Measurements from ENCODE around the gene NCR3LG1. TPM values are rescaled to one million over a fixed set of nuclear protein-coding genes. Genes with fewer than 3 reads are reported as not detected.

The NCR3LG1 gene, protein sequence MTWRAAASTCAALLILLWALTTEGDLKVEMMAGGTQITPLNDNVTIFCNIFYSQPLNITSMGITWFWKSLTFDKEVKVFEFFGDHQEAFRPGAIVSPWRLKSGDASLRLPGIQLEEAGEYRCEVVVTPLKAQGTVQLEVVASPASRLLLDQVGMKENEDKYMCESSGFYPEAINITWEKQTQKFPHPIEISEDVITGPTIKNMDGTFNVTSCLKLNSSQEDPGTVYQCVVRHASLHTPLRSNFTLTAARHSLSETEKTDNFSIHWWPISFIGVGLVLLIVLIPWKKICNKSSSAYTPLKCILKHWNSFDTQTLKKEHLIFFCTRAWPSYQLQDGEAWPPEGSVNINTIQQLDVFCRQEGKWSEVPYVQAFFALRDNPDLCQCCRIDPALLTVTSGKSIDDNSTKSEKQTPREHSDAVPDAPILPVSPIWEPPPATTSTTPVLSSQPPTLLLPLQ
- polyA plus RNA-seq (2014; cell fraction: cytosol; rRNA removed) = 18.4 and 24.1 TPM in 2 replicates
- polyA plus RNA-seq (2014; cell fraction: nucleus; rRNA removed) = 28.3 and 50.0 TPM in 2 replicates

DNA sequence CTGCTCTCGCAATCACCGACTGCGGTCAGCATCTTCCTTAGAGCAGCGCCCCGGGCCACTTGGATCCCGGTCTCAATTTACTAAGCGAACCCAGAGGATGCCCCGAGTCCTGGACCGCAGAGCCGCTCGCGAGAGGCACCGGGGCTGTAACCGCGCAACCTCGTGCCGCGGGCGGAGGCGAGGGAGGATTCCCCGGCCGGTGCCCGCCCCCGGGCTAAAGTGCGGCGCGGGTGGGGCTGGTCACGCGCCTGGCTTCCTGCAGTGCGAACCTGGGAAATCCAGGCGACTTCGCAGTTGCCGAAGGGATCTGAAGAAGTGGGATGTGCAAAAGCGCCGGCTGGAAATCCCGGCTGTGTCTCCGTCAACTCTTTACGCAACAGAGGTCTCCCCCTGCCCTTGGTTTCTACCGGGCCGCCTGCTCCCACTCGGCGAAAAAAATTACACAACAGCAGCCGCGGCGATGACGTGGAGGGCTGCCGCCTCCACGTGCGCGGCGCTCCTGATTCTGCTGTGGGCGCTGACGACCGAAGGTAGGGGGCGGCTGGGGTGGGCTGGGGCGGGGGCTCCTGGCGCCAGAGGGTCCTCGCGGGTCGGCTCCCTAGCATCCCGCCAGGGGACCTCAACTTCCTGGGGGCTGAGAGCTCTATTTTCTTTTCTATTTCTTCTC lies at the start of gene NCR3LG1:
TSS of gene NCR3LG1 (plus strand) at position 291 of the 667 bp plus-strand sequence. CDS start at position 461, 170 bp downstream.
- DNase-seq (ENCODE audit: low spot score) = peak; percentile 72

DNA sequence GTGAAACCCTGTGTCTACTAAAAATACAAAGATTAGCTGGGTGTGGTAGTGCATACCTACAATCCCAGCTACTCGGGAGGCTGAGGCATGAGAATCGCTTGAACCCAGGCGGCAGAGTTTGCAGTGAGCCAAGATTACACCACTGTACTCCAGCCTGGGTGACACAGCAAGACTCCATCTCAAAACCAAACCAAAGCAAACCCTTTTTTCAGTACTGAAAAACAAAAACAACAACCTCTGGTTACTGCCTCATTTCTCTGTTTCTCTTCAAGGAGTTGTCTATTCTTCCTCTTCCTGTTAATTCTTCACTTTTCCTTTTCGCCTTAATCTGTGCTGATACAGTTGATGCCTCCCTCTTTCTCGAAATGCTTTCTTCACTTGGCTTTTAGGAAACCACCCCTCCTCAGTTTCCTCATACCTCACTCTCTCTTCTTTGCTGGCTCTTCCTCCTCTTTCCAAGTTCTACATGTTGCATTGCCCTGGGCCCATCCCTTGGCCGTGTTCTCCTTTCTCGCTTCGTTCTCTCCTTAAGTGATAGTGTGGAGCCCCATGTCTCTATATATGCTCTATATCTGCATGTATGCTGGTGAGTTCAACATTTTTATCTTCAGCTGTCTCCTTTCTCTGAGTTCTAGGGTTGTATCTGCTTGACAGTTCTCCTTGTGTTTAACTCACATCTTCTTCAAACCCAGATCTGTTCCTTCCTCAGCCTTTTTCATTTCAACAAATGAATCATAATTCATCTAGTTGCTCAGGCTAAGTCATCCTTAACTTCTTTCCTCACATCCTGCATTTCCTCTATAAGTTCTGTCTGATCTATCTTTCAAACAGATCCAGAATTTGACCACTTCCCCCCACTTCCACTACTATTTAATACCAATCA lies 38.0 kb upstream of the NCR3LG1 start:
- no peak for DNase-seq (ENCODE audit: low spot score)

DNA sequence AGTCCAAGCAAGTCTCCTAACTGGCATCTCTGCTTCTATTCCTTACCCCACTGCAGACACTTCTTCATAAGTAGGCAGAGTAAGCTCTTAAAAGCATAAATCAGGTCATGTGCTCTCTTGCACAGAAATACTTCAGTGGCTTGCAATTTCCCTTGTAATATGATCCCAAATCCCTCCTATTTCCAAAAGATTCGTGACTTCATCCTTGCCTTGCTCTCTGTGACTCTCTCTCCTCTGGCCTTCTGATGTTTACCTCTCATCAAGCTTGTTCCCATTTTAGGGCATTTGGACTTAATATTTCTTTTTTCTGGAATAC lies 37.4 kb upstream of the NCR3LG1 start:
- no peak for DNase-seq (ENCODE audit: low spot score)

DNA sequence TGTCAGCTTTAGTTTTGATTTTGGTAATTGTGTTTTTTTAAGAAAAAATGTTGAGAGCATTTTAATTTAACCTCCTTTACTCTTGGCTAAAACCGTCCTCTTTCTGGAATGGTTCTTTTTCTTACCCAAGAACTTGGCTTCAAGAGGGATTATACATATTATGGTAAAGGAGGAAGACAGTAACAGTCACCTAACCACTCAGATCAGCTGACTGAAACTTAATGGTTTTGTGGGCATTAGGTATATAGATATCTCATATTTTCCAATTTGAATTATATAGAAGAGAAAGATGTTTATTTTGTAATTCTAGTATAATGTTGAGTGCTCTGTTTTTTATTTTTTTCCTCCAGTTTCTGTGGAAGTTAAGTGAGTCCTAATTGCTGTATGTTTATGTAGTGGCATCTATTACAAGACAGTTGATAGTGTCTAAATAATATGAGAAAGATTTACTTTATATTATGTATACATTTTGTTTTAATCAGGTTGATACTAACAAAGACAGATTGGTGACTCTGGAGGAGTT lies 36.6 kb upstream of the NCR3LG1 start:
- no peak for DNase-seq (ENCODE audit: low spot score)

DNA sequence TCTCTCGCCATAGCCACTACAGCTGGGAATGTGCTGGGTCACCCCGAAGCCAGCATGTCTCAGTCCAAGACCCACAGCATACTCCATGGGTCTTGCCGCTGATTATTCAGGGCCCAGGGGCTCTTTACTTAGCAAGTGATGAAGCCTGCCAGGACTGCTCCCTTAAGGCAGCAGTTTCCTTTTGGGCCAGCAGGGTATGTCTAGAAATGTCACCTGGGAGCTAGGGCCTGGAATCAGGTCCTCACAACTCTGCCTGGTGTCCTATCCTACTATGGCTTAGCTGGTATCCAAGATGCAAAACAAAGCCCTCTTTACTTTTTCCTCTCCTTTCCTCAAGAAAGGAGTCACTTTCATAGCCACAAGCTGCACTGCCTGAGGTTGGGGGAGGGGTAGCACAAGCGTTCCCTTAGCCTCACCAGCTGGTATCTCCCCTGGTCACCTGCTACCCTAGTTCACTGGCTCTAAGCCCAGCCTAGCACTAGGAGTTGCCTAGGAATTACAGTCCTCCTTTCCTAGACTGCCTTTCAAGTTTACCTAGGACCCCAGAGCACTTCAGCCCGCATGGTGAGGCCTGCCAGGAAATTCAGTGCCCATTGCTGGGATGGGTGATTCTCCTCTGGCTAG lies 22.6 kb upstream of the NCR3LG1 start:
- DNase-seq (ENCODE audit: low spot score) = no peak

DNA sequence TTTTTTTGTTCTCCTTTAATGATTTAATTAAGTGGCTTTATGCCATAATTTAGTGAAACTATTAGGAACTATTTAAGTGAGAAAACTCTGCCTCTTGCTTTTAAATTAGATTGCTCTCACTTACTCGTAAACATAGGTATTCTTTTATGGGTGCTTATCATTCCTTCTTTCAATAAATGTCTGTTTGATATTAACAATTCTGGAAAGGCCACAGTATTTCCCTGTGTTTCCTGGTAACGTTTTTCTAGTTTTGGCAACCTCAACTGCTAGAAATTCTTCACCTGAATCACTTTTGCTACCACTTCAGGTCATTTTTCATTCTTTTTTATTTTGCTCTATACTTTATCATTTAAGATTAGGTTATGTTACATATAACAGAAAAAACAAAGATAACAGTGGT lies 19.9 kb upstream of the NCR3LG1 start:
- no peak for DNase-seq (ENCODE audit: low spot score)

DNA sequence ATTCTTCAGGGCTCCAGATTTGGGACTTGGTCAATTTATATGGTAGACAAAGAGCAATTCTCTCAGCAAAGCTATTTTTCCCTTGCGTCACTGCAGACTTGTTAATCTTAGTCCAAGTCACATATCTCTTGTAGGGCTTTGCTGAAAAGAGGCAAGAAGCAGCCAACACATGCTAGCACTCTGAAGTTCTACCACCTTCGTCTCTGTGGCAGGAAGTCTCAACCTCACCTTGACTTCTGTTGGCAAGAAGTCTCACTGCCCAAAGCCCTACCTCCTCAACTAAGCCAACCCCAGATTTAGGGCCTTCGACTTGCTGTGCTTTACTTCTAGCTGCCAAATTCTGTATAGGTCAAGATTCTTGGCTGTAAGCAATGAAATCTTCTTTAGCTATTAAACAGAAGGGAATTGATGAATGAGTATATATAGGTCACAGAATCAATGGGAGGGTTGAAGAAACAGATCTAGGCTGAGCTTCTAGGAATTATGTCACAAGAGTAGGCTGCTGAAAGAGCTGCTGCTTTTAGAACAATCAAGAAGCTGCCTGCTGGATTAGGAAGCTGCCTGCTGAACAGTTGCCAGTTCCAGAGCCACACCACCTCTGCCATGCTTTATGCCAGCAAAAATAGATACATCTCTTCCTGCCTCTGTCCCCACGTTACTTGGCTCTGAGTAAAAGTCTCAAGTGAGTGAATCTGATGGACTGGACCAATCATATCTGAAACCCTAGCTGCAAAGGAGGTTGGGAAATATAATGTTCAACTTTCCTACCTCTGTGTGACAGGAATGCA lies 17.6 kb upstream of the NCR3LG1 start:
- DNase-seq (ENCODE audit: low spot score) = no peak

DNA sequence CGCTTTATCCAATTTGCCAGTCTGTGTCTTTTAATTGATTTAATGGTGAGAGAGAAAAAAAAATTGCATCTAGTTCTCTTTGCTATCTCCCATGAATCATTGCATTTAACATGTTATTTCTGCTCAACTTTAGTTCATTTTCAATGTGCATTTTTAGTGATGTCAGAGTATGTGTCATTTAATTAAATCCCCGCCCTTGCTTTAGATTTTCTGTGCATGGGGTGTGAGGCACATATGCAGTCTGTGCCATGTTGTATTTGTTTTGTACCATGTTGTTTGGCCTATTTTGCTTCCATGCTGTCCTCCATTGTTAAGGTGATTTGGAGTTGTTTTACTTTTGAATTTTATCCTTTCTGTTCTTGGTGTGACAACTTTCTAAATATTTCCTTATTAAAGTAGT lies 8.3 kb upstream of the NCR3LG1 start:
- no peak for DNase-seq (ENCODE audit: low spot score)

DNA sequence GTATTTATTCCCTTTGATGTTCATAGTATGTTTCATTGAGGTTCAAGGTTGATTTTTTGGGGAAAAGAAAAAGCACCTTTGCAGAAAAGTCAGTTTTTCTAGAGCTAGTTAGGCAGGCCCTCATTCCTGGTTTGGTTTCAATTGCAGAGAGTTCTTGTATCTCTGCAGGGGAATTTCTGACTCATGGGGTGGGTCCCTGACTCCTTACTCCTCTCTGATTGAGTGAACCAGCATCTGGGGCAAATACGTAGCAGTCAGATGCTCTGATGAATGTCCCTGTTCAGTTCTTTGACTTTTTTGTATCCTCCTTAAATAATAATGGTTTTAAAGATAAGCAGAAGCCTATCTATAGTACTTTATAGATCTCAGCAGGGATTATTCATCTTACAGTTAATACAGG lies 7.7 kb upstream of the NCR3LG1 start:
- DNase-seq (ENCODE audit: low spot score) = no peak

DNA sequence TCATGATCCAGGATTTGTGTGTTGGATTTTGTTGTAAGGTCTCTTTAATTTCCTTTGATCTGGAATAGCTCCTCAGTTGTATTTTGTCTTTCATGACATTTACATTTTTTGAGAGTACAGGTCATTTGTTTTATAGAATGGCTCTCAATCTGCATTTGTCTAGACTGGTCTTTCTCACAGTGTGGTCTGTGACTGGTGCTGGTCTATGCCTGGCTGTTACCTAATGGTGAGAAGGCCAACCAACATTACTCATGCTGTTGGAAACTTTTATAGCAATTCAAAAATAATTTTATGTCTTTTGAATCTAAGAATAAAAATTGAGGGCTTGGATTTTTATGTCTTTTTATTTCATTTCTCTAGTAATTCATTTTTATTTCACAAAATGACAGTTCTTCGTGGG lies 3.9 kb upstream of the NCR3LG1 start:
- DNase-seq (ENCODE audit: low spot score) = no peak

DNA sequence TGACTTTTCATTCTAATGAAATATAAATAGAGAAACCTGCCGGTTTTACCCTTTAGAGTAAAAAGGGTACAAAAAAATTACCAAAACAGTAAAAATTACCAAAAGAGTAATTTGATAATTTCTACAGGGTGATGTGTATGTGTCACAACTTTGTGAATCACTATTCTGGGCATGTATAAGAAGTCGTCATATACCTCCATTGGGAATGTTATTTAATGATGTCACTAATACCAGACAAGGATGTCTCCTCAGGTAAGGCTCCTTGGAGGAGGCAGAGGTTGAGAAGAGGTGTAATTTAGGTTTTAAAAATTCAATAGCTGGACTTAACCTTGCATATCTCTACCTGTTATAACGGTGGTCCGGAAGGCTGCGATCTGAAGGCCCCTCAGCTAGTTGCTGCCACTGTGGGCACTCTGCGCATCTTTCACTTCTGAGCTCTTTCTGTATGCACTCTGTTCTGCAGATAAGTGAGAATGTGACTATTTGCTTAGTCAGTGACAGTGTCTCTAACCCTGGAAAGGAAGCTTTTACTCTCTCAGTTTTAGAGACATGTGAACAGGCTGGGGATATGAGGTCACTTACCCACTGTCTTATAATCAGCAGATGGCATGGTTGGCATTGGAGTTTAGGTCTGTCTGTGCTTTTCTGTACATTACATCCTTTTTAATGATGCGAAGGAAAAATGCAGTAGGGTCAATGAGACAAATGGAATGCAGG lies 987 bp upstream of the NCR3LG1 start:
- DNase-seq (ENCODE audit: low spot score) = no peak

DNA sequence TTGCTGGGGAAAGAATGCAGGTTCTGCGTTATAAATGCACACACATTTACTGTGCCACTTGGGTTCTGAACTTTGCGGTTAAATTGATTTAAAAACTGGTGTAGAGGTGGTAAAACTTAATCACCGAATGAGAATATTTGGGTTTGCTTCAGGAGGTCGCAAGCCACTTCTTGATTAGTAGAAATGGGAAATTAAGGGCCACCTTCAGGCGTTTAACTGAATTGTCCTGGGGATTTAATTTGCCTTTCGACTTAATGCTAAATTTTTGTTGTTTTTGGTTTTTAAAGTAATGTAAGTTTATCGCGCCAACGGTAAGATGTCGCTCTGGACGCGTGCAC lies 459 bp upstream of the NCR3LG1 start:
- DNase-seq (ENCODE audit: low spot score) = no peak

DNA sequence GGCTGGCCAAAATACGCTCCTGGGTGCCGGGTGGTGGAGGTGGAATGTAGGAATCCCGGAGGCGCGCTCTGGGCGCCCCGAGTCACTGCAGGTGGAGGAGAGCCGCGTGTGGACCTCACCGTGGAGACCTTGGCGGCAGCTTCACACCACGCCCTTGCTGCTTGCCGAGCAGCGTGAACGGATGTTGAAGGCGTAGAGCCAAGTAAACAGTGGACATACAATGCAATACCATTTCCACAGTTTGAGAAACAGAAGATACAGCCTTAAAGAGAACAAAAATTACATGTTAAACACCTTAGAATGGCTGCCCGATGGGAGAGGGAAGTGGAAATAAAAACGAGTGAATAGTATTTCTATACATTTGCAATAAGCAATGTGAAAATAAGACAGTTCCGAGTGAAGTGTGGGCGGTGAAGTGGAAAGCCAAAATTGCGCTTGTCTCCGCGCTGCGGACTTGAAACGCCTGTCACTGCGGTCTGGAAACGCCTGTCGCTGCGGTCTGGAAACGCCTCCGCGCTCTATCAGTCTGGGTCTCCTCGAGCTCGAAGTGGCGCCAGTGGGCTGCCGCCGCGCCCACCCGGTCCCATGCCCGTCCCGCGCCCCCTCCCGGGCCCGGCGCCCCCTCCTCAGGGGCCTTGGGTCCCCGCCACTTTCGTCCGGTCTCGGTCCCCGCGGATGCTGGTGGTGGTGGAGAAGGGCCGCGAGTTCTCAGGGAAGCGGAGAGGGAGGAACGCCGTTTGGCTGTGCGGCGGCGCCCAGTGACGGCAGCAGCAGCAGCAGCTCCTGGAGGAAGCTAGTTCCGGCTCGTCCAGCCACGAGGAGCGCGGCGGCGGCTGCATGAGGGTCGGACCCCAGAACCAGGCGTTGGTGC lies 1.6 kb downstream of the NCR3LG1 start:
- peak; percentile 84 for DNase-seq (ENCODE audit: low spot score)

DNA sequence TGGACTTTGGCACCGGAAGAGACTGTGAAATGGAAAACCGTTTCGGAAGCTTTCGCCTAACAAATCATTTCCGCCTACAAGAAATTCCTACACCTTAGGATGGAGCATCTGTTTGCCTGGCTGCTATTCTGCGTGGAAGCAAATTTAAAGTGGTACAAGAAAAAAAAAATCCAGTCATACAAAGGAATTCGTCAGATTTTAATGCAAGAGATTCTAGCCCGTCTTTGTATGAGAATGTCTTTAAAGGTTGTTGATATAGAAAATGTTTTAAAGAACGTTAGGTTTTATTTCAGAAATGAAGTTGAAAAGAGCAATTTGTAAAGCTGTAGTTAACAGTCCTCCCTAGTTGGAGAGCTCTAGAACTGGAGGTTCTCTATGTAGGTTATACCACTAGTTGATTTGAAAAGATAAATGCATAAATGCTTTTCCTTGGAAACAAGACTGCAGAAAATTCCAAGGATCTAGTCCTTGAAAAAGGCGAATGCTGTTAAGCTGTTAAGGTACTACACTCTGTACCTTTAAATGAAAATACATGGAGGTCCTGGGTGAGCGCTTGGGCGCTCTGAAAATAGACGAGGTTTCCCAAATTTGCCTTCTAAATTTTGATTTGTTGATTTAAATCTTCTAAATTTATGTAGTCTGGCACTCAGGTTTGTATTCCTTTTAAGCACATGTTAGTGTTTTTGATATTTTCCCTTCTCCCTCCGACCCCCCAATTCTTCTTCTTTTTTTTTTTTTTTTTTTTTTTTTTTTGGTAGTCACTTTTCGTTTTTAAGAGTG lies 2.4 kb downstream of the NCR3LG1 start:
- DNase-seq (ENCODE audit: low spot score) = peak; percentile 33

DNA sequence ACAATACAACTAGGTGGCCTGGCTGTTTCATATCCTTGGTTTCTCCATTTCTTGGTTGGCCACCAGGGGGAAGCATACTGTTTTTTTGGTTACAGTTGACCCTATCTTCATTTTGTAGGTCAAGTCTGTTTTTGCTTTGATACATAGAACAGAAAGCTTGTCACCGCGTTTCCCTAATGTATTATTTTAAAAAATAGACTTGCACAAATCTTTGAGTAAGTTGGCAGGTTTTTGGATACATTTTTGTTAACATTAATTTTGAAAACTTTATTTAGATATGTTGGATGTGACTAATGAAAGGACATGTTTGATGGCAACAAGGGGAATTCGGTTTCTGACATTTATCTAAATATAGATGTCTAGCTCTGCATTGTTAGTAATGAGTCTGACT lies 3.0 kb downstream of the NCR3LG1 start:
- peak; percentile 82 for DNase-seq (ENCODE audit: low spot score)

DNA sequence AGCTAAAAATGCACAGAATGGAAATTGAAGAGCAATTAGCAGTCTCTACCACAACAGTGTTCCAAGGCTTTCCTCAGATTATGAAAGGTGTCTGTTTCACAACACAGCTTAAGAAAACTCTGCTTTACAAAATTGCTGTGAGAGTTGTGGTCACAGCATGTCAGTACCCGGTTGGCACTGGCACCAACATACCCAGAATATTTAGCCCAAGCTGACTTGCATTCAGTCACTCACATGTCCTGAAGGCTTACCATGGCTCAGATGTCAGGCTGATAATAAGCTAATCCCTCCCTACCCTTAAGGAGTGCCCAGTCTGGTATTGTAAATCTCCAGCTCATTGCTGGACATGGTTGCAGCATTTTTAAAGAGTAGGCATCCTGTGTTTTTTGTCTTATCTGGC lies 14.9 kb downstream of the NCR3LG1 start:
- no peak for DNase-seq (ENCODE audit: low spot score)

DNA sequence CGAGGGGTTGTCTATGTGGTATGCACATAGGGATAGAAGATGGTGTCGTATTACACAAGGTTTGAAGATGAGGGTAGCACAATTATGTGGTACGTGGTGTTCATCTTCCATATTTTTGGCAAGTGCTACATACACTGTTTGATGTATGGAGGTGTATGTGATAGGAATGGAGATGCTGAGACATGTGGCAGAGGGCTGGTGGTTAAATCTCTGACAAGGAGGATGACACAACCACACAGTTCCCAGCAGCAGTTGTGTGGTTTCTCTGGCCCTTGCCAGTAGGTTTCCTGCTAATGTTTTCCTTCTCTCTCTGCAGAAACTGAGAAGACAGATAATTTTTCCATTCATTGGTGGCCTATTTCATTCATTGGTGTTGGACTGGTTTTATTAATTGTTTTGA lies 17.0 kb downstream of the NCR3LG1 start:
- DNase-seq (ENCODE audit: low spot score) = no peak

DNA sequence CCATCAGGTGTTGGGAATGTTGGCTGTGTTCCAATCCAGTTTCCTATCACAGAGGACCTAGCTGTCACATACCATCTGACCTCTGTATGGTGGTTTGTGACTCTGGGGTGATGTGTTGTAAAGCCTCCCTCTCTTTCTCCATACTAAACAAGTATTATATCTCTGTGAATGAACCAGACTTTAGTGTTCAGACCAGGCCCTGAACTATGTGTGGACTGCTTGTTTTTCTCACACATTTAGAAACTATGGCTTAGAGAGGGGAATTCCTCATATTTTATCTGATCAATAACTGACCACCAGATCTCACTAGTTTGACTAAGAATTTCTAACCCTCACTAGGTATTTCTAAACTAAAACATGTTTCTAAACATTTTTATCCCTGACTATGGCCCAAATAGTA lies 17.5 kb downstream of the NCR3LG1 start:
- DNase-seq (ENCODE audit: low spot score) = no peak
